Suprapubic skin (tissue), 3 donors: ENCODE data around the gene ZSCAN31.

Experiments used
- EP300 ChIP-seq: sonication (generic); formaldehyde crosslinking; IDR thresholded peaks from one replicate; pipeline ENCODE4 v1.6.1; 2017; ENCODE audit warnings: antibody characterized with exemption
- POLR2A ChIP-seq, 2 donors: fragments of 450-650 bp; IDR thresholded peaks; one replicate each; pipeline ENCODE4 v1.6.1; 2017; ENCODE audit warnings: antibody characterized with exemption in 2 of 2, mild to moderate bottlenecking in 2 of 2, moderate library complexity in 2 of 2
- TF ChIP-seq, protein P1 (sequence below), 2 donors: fragments of 200-600 bp in 1 of 2; fragments of 450-650 bp in 1 of 2; sonication (generic) in 1 of 2; IDR thresholded peaks; one replicate each; pipeline ENCODE4 v1.5.1; 2016 to 2019; ENCODE audit warnings: antibody characterized with exemption in 2 of 2, mild to moderate bottlenecking in 1 of 2, moderate library complexity in 1 of 2

DNA sequence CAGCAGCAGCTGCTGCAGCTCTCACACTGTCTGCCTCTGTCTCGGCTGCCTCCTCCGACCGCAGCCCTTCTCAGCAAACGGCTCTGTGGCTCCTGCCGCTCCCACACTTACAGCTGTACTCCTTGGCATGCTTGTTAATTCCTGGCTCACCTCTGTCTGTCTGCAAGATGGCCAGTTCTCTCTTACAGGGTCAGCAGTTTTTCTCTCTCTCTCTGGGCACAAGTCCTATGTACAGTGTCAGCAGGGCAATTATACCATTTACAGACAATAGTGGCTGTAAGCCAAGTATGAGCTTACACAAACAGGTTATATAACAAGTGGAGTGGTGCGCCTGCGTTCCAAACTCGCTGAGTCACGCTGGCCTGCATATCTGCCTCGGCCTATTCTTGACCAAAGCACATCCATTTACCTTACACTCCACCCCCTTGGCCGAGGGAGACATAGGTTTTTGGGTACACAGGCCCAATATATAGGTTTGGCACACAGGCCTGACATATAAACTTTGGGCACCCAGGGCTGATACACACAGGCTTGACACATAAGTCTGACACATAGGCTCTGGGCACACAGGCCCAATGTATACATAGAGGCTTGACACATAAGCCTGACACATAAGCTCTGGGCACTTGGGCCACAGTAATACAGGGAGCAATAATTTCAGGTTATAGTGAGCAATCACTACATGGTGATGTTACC, 18.2 kb upstream of the ZSCAN31 start:
- TF ChIP-seq, protein P1, sequence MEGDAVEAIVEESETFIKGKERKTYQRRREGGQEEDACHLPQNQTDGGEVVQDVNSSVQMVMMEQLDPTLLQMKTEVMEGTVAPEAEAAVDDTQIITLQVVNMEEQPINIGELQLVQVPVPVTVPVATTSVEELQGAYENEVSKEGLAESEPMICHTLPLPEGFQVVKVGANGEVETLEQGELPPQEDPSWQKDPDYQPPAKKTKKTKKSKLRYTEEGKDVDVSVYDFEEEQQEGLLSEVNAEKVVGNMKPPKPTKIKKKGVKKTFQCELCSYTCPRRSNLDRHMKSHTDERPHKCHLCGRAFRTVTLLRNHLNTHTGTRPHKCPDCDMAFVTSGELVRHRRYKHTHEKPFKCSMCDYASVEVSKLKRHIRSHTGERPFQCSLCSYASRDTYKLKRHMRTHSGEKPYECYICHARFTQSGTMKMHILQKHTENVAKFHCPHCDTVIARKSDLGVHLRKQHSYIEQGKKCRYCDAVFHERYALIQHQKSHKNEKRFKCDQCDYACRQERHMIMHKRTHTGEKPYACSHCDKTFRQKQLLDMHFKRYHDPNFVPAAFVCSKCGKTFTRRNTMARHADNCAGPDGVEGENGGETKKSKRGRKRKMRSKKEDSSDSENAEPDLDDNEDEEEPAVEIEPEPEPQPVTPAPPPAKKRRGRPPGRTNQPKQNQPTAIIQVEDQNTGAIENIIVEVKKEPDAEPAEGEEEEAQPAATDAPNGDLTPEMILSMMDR (IDR thresholded peaks at IDR 0.05), result no peak
- TF ChIP-seq POLR2A (IDR thresholded peaks at IDR 0.05), result no peak
- no peak for TF ChIP-seq EP300
